ENCODE measurements around the gene PLA2G4E.

GRCh38 chr15:42068601-42069000 lies 47.8 kb upstream of the PLA2G4E start:
- TF ChIP-seq, protein P1, sequence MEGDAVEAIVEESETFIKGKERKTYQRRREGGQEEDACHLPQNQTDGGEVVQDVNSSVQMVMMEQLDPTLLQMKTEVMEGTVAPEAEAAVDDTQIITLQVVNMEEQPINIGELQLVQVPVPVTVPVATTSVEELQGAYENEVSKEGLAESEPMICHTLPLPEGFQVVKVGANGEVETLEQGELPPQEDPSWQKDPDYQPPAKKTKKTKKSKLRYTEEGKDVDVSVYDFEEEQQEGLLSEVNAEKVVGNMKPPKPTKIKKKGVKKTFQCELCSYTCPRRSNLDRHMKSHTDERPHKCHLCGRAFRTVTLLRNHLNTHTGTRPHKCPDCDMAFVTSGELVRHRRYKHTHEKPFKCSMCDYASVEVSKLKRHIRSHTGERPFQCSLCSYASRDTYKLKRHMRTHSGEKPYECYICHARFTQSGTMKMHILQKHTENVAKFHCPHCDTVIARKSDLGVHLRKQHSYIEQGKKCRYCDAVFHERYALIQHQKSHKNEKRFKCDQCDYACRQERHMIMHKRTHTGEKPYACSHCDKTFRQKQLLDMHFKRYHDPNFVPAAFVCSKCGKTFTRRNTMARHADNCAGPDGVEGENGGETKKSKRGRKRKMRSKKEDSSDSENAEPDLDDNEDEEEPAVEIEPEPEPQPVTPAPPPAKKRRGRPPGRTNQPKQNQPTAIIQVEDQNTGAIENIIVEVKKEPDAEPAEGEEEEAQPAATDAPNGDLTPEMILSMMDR (IDR thresholded peaks at IDR 0.05): no peak
- no peak for TF ChIP-seq EP300 (IDR thresholded peaks at IDR 0.05)
